Upper lobe of right lung (tissue), 1 donor: ENCODE measurements around the gene QRICH1. TPM values are rescaled to one million over a fixed set of nuclear protein-coding genes. Genes with fewer than 3 reads are reported as not detected.

Source experiments
- ATAC-seq: fragments of 200-7000 bp; cut with Tn5 transposase; one replicate; pipeline ENCODE4 v1.9.1; 2020; ENCODE audit warnings: mild to moderate bottlenecking, moderate library complexity
- DNase-seq: peaks from one replicate; pipeline ENCODE4 v3.0.0-alpha.2; 2020
- H3K27ac ChIP-seq: fragments of 200-600 bp; one replicate; pipeline ENCODE4 v1.8.0; 2022
- H3K27me3 ChIP-seq: fragments of 200-600 bp; one replicate; pipeline ENCODE4 v1.8.0; 2022; ENCODE audit warnings: mild to moderate bottlenecking
- H3K36me3 ChIP-seq: fragments of 200-600 bp; one replicate; pipeline ENCODE4 v1.8.0; 2022
- H3K4me1 ChIP-seq: fragments of 200-600 bp; one replicate; pipeline ENCODE4 v1.8.0; 2022
- H3K4me3 ChIP-seq: fragments of 200-600 bp; one replicate; pipeline ENCODE4 v1.8.0; 2022; ENCODE audit warnings: mild to moderate bottlenecking
- H3K9me3 ChIP-seq: fragments of 200-600 bp; one replicate; pipeline ENCODE4 v1.8.0; 2022
- CTCF ChIP-seq: fragments of 200-600 bp; IDR thresholded peaks from one replicate; pipeline ENCODE4 v1.8.0; 2022; ENCODE audit warnings: antibody characterized with exemption
- intact Hi-C: fragments of 100-400 bp; cut with DNase I; formaldehyde crosslinking; loops from one replicate; pipeline ENCODE4 v1.11.0; 2022
- total RNA-seq: library from RNA; stranded (reverse); fragmentation: NEBNext Ultra II Directional; extraction: Animal tissue kit (Norgen Biotek cat#: 25700); gene quantifications from one replicate; pipeline ENCODE4 v1.2.1, GENCODE V29; 2021
- donor health status: DM: no; HTN: yes; CAD: no; lungs with severe emphysema.

Gene QRICH1
- total RNA-seq, 1 donor from 2014 or later, result 83.9 TPM

- Histone ChIP-seq H3K36me3 (peaks cover 61% of the 10 kb centered on the region), H3K27ac (no peak overlapping the region), H3K4me3 (no peak overlapping the region), H3K4me1 (peaks cover 20% of the 10 kb centered on the region), H3K9me3 (no peaks in the 10 kb centered on the region), H3K27me3 (no peaks in the 10 kb centered on the region)
- intact Hi-C loops, result no loop called here
- ATAC-seq, result no peak
- no peak for TF ChIP-seq CTCF
- no peak for DNase-seq
Measured at GRCh38 chr3:49026536-49026935, 67.3 kb downstream of the QRICH1 start.

GRCh38 chr3:49025793-49026520 lies 67.9 kb downstream of the QRICH1 start:
- no peaks in the 10 kb centered on the region for H3K9me3 ChIP-seq
- no peak overlapping the region for H3K27ac ChIP-seq
- H3K4me1 ChIP-seq, result peaks cover 20% of the 10 kb centered on the region
- ATAC-seq, result no peak
- H3K4me3 ChIP-seq, result no peak overlapping the region
- TF ChIP-seq CTCF, result no peak
- H3K27me3 ChIP-seq, result no peaks in the 10 kb centered on the region
- no peak for DNase-seq
- H3K36me3 ChIP-seq, result peaks cover 55% of the 10 kb centered on the region
- intact Hi-C loops, result no loop called here

- TF ChIP-seq CTCF, result no peak
- Histone ChIP-seq H3K4me1 (peaks cover 23% of the 10 kb centered on the region), H3K27me3 (no peaks in the 10 kb centered on the region), H3K9me3 (no peaks in the 10 kb centered on the region), H3K4me3 (no peak overlapping the region), H3K27ac (no peak overlapping the region), H3K36me3 (peaks cover 47% of the 10 kb centered on the region)
- intact Hi-C loops, result no loop called here
- DNase-seq, result no peak
- ATAC-seq, result no peak
Measured at GRCh38 chr3:49025005-49025792, 68.7 kb downstream of the QRICH1 start.

DNA sequence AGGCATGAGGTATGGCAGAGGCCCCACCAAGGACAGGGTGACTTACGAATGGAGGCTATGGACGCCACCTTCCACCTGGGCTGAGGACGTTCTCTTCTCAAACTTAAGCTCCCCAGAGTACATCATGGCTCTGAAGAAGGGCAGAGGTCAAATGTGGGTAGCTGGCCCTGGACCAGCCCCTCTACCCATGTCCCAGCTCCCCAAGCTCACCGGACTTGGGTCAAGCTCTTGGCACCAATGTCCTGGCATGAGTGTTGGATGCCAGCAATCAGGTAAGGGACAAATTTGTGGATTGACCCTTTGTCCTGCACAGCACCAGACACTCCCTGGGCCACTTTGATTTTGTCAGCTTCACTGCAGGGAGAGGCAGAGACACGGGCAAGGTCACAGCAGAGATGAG lies 69.4 kb downstream of the QRICH1 start:
- TF ChIP-seq CTCF, result no peak
- H3K4me1 ChIP-seq, result peaks cover 31% of the 10 kb centered on the region
- H3K4me3 ChIP-seq, result no peak overlapping the region
- ATAC-seq (no peak), DNase-seq (no peak)
- H3K27me3 ChIP-seq, result no peaks in the 10 kb centered on the region
- intact Hi-C loops, result no loop called here
- H3K9me3 ChIP-seq, result no peaks in the 10 kb centered on the region
- H3K27ac ChIP-seq, result no peak overlapping the region
- H3K36me3 ChIP-seq, result peaks cover 41% of the 10 kb centered on the region

- H3K4me1 ChIP-seq, result peaks cover 33% of the 10 kb centered on the region
- H3K9me3 ChIP-seq, result no peaks in the 10 kb centered on the region
- no peak overlapping the region for H3K4me3 ChIP-seq
- ATAC-seq (no peak), DNase-seq (no peak)
- H3K27me3 ChIP-seq, result no peaks in the 10 kb centered on the region
- intact Hi-C loops, result no loop called here
- no peak overlapping the region for H3K27ac ChIP-seq
- peaks cover 41% of the 10 kb centered on the region for H3K36me3 ChIP-seq
- no peak for TF ChIP-seq CTCF
Measured at GRCh38 chr3:49023775-49024174, 70.1 kb downstream of the QRICH1 start.
